Gastrocnemius medialis (tissue), 4 donors: Measurements from ENCODE around the gene WDFY4. TPM values are rescaled to one million over a fixed set of nuclear protein-coding genes. Genes with fewer than 3 reads are reported as not detected.

Experiments used
- ATAC-seq, 2 donors: fragments of 150-250 bp; one replicate each; pipeline ENCODE4 v1.9.1; 2016
- DNase-seq, 2 donors: peaks; one replicate each; pipeline ENCODE4 v3.0.0-alpha.2; 2019
- H3K27ac ChIP-seq, 4 donors: fragments of 200-600 bp; sonication (generic); 1 replicate in 1 of 4; 2 replicates in 3 of 4; pipeline ENCODE4 v1.5.1; 2016 to 2018; ENCODE audit warnings: mild to moderate bottlenecking in 2 of 4, moderate library complexity in 1 of 4
- H3K27me3 ChIP-seq, 3 donors: fragments of 200-600 bp; sonication (generic) in 2 of 3; 1 replicate in 1 of 3; 2 replicates in 2 of 3; pipeline versions ENCODE4 v1.5.1 to v1.6.0; 2016 to 2019; ENCODE audit warnings: mild to moderate bottlenecking in 1 of 3, moderate library complexity in 1 of 3
- H3K36me3 ChIP-seq, 2 donors: fragments of 200-600 bp; sonication (generic) in 1 of 2; one replicate each; pipeline ENCODE4 v1.5.1; 2017 to 2018
- H3K4me1 ChIP-seq, 2 donors: fragments of 200-600 bp; sonication (generic) in 1 of 2; one replicate each; pipeline ENCODE4 v1.5.1; 2016 to 2017; ENCODE audit warnings: mild to moderate bottlenecking in 2 of 2
- H3K4me3 ChIP-seq, 4 donors: fragments of 200-600 bp; sonication (generic) in 3 of 4; 1 replicate in 1 of 4; 2 replicates in 3 of 4; pipeline ENCODE4 v1.5.1; 2016 to 2019; ENCODE audit warnings: mild to moderate bottlenecking in 2 of 4
- H3K9me3 ChIP-seq, 3 donors: fragments of 200-600 bp; sonication (generic) in 2 of 3; 1 replicate in 1 of 3; 2 replicates in 2 of 3; pipeline ENCODE4 v1.5.1; 2016 to 2019
- CTCF ChIP-seq, 5 experiments: fragments of 450-650 bp in 3 of 5; fragments of 200-600 bp in 2 of 5; sonication (generic) in 2 of 5; IDR thresholded peaks in 4 of 5; conservative IDR thresholded peaks in 1 of 5; 1 replicate in 4 of 5; 2 replicates in 1 of 5; pipeline ENCODE4 v1.5.1; 2016 to 2019; ENCODE audit warnings: antibody characterized with exemption in 5 of 5, mild to moderate bottlenecking in 3 of 5, moderate library complexity in 3 of 5
- POLR2A ChIP-seq, 2 donors: fragments of 450-650 bp; IDR thresholded peaks; one replicate each; pipeline ENCODE4 v1.6.1; 2017; ENCODE audit warnings: antibody characterized with exemption in 2 of 2, mild to moderate bottlenecking in 2 of 2, moderate library complexity in 2 of 2
- in situ Hi-C, 4 donors: fragments of 200-750 bp; cut with MboI; loops; one replicate each; pipeline versions ENCODE4 v1.15.0 to v1.8.0; 2017; ENCODE audit warnings: low sequenced_read_pairs in 4 of 4
- intact Hi-C: fragments of 100-400 bp; cut with DNase I; formaldehyde crosslinking; loops from one replicate; pipeline ENCODE4 v1.15.1; 2023; ENCODE audit warnings: low total_unique reads
- total RNA-seq, 4 donors: library from RNA; depleted of rRNA; stranded (reverse); fragments of >200 nt; gene quantifications; one replicate each; pipeline versions ENCODE4 v1.1.0 to v1.2.3, GENCODE V29; 2016

Gene WDFY4
- total RNA-seq, 4 donors from 2014 or later: 0.29 to 0.94 (median 0.59) TPM

- intact Hi-C loops (no loop called here), in situ Hi-C loops (no loop called here)
- H3K27ac ChIP-seq: no peak overlapping the region
- TF ChIP-seq POLR2A (IDR thresholded peaks at IDR 0.05) (no peak), CTCF (IDR thresholded peaks at IDR 0.05 in 4 of 5, conservative IDR thresholded peaks at IDR 0.05 in 1 of 5) (no peak)
- no peak overlapping the region for H3K4me3 ChIP-seq
- DNase-seq (no peak), ATAC-seq (no peak)
- no peaks in the 10 kb centered on the region for H3K9me3 ChIP-seq
- no peaks in the 10 kb centered on the region for H3K4me1 ChIP-seq
- H3K36me3 ChIP-seq: no peaks in the 10 kb centered on the region
- H3K27me3 ChIP-seq: no peaks in the 10 kb centered on the region
Measured at GRCh38 chr10:48938990-48939536, 254.4 kb downstream of the WDFY4 start.

GRCh38 chr10:48939790-48940325 lies 255.2 kb downstream of the WDFY4 start, which contains the start of gene LRRC18:
LRRC18 (minus strand) TSS chr10:48939840; CDS start chr10:48914155, 25,685 bp downstream.
- no peaks in the 10 kb centered on the region for H3K9me3 ChIP-seq
- no peak for TF ChIP-seq CTCF (IDR thresholded peaks at IDR 0.05 in 4 of 5, conservative IDR thresholded peaks at IDR 0.05 in 1 of 5)
- no peak for TF ChIP-seq POLR2A (IDR thresholded peaks at IDR 0.05)
- H3K27me3 ChIP-seq: no peaks in the 10 kb centered on the region
- intact Hi-C loops: no loop called here
- in situ Hi-C loops: no loop called here
- H3K4me3 ChIP-seq: no peak within 1 kb of the TSS
- ATAC-seq (no peak), DNase-seq (no peak)
- H3K4me1 ChIP-seq: no peaks in the 10 kb centered on the region
- no peak within 1 kb of the TSS for H3K27ac ChIP-seq
- H3K36me3 ChIP-seq: no peaks in the 10 kb centered on the region

- ATAC-seq (no peak), DNase-seq (no peak)
- in situ Hi-C loops: no loop called here
- H3K4me1 ChIP-seq: no peaks in the 10 kb centered on the region
- no peak overlapping the region for H3K27ac ChIP-seq
- intact Hi-C loops: no loop called here
- H3K9me3 ChIP-seq: no peaks in the 10 kb centered on the region
- TF ChIP-seq POLR2A (IDR thresholded peaks at IDR 0.05) (no peak), CTCF (IDR thresholded peaks at IDR 0.05 in 4 of 5, conservative IDR thresholded peaks at IDR 0.05 in 1 of 5) (no peak)
- H3K4me3 ChIP-seq: no peak overlapping the region
- H3K36me3 ChIP-seq: no peaks in the 10 kb centered on the region
- no peaks in the 10 kb centered on the region for H3K27me3 ChIP-seq
Measured at GRCh38 chr10:48940372-48940771, 255.7 kb downstream of the WDFY4 start.

- TF ChIP-seq CTCF (IDR thresholded peaks at IDR 0.05 in 4 of 5, conservative IDR thresholded peaks at IDR 0.05 in 1 of 5) (no peak), POLR2A (IDR thresholded peaks at IDR 0.05) (no peak)
- no peaks in the 10 kb centered on the region for H3K36me3 ChIP-seq
- no peaks in the 10 kb centered on the region for H3K27me3 ChIP-seq
- H3K4me1 ChIP-seq: no peaks in the 10 kb centered on the region
- no peaks in the 10 kb centered on the region for H3K9me3 ChIP-seq
- in situ Hi-C loops (no loop called here), intact Hi-C loops (no loop called here)
- H3K27ac ChIP-seq: no peak overlapping the region
- DNase-seq (no peak), ATAC-seq (no peak)
- H3K4me3 ChIP-seq: no peak overlapping the region
Measured at GRCh38 chr10:48940958-48941357, 256.3 kb downstream of the WDFY4 start.
